Myocyte (in vitro differentiated cells): ENCODE results near the gene CES1. TPM values are rescaled to one million over a fixed set of nuclear protein-coding genes. Genes with fewer than 3 reads are reported as not detected.
"Not testable (repeated sequence)": the region's sequence is repeated elsewhere in the genome, so short reads cannot be mapped to it uniquely, and the experiment has no call there.

Experiments used
- DNase-seq: peaks from one replicate; pipeline ENCODE4 v3.0.0-alpha.2; 2012; ENCODE audit warnings: low read depth
- total RNA-seq: library from RNA; depleted of rRNA; stranded (reverse); fragments of >200 nt; gene quantifications from 2 replicates; pipeline ENCODE4 v1.2.3, GENCODE V29; 2014

CES1 gene
- total RNA-seq, 1 donor from 2014 or later: not detected

DNA sequence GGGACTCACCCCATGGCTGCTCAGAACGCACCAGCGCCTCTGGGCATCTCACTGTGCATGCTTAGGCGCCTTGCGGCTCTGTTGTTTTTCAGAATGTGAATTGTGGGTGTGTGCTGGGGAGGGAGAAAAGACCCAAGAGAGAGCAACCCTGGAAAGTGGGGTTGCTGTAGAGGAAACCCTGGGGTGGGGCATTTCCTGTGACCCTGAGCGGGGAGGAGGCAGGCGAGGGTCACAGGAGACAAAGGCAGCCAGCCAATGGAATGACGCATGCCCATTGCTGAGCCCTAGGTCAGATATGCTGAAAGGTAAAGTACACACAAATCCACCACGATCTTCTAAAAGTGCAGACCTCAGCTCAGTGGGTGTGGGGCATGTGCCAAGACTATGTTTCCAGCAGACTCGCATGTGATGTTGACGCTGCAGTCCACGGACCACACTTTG lies 39.9 kb downstream of the CES1 start:
- not testable (repeated sequence) for DNase-seq

DNA sequence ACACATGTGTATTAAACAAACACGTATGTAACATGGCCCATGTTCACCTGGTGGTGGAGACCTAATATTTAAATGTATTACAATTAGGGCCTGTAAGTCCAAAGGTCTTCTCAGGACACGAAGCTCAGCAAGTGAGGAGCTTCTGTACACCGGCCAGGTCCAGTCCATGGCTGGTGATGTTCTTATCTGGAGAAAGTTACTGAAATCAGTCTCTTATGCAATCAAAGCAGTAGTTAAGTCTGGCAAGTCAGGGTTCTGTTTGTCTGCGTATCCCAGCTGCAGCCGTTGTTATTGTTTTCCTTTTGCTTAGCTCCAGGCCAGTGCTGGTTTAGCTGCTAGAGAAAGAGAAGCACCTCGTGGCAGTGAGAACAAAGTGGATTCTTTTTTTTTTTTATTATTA lies 41.4 kb downstream of the CES1 start:
- not testable (repeated sequence) for DNase-seq

GRCh38 chr16:55790240-55790639 lies 42.7 kb downstream of the CES1 start:
- not testable (repeated sequence) for DNase-seq

GRCh38 chr16:55782793-55783091 lies 50.2 kb downstream of the CES1 start:
- not testable (repeated sequence) for DNase-seq

- not testable (repeated sequence) for DNase-seq
Measured at GRCh38 chr16:55782091-55782792, 50.7 kb downstream of the CES1 start.

DNA sequence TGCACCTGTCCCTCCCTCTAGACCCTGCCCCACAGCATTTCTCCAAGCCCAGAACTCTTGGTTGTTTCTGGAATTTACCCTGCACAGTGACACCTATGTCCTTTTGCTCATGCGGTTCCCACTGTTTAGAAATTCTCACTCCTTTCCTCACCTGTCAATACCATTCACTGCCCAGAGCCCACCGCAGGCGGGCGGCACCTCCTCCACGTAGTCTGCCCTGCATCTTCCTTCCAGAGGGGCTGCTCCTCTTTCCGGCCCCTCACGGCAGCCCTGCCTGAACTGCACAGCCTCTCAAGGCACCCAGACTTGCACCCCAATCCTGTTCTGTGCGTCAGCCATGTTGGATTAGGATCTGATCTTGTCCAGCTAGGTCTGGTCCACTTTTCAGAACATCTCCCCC lies 51.4 kb downstream of the CES1 start:
- DNase-seq: not testable (repeated sequence)

DNA sequence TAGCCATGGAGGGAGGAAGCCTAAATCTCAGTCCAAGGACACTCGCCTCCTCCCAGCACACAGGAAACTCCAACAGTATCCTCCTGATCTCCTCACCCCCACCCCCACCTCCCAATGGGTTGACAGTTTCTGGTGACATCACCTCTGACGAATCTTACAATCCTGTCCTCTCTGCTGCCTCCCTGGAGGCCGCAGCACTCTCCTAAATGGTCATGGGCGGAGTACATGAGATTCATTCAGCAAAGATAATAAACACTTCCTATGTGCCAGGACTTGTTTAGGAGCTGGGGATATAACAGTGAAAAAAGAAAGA lies 52.8 kb downstream of the CES1 start:
- DNase-seq: not testable (repeated sequence)

- DNase-seq: no peak
Measured at GRCh38 chr16:55779402-55780094, 53.3 kb downstream of the CES1 start.

- DNase-seq: no peak
Measured at GRCh38 chr16:55778757-55779156, 54.1 kb downstream of the CES1 start.

DNA sequence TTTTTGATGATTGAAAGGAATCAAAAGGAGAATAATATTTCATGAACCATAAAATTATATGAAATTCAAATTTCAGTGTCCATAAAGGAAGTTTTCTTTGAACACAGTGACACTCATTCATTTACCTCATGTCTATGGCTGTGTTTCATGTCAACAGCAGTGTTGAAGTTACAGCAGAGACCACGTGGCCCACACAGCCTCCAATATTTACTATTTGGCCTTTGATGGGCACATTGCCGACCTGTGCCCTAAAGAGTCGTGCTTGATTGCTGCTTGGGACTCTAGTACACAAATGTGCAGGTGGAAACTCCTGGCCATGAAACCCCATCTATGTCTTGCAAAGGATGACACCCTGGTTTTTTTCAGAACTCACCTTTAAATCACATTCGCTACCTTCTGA lies 57.0 kb downstream of the CES1 start:
- no peak for DNase-seq

DNA sequence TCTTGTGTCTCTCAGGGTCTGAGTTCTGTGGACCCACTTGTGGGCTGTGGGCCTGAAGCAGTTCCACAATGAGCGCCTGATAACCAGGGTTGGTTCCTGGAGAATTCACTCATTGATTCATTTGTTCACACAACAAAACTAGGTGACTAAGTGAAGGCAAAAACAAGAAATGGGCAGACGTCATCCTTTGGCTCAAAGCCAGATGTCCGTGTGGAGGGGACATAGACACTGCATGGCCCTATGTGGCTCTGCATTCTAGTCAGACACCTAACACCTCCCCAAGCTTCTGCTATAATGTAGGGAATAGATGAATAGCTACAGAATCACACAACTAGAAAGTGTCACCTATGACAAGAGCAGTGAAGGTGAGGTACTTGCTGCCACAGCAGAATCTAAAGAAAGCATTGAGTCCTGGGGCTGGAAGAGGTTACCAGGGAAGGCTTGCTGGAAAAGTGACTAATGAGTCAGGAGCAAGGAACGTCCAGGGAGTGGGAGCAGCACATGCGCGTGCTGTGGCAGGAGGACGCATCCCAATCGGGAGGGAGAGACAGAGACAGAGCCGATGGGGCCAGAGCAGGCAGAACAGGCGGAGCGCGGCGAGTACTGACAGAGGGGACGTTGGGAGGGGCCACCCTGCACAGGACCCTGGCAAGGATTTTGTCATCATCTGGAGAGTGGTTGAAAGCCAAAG lies 58.9 kb downstream of the CES1 start:
- DNase-seq: no peak

DNA sequence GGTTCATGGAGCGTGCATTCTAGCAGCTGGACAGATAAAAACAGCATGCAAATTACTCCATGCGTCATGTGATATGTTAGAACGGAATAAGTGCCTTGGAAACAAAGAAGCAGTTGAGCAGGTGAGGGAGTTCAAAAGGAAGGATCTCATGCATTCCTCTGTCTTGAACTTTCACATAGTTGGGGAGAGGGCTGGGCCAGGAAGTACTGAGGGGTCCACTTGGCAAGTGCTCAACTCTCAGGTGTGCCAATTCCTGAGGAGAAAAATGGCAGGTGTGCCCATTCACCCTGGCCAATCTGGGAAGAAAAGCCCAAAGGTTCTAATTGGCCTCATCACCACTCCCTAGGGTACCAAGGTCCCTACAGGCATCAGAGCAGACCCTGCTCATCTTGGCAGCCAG lies 67.7 kb downstream of the CES1 start:
- no peak for DNase-seq

DNA sequence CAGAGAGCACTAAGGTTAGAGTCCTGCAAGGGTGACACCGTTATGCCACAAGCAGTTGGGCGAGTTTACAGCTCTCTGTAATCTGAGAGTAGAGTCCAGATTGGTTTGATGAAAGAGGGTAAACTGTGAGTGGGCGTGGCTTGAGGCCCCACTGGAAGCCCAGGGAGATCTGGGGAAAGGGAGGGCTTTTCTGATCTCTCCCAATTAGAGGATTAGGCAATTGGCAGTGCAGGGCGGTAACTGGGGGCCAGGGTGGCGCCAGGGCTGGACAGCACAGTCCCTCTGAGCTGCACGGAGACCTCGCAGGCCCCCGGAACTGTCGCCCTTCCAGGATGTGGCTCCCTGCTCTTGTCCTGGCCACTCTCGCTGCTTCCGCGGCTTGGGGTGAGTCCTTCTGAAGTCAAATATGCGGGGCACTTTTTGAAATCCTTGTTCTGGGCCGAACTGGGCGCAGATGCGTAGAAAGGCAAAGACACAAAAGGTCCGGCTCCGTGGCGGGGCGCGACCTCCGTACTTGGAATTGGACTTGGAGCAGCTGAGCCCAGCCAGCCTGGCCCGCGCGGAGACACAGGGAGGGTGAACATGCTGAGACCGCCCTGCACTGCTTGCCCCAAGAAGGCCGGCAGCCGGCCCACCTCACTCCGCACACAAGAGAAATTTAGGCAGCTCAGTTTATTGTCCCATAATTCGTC lies 72.4 kb downstream of the CES1 start:
- no peak for DNase-seq

DNA sequence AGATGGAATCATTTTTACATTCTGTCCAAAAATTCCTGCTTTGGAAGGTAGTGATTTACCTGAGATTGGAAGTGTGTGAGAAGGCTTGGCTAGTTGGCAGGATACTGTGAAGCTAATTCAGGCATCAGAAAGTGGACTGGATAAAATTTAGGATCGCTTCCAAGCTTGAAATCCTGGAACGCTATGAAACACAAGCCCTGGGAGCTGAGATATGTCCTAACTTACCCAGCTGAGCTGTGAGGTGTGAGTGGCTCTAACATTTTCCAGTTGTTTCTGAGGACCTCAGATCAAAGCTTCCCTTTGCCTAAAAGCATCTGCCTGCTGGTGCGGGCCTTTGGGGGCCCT lies 73.0 kb downstream of the CES1 start:
- not testable (repeated sequence) for DNase-seq

DNA sequence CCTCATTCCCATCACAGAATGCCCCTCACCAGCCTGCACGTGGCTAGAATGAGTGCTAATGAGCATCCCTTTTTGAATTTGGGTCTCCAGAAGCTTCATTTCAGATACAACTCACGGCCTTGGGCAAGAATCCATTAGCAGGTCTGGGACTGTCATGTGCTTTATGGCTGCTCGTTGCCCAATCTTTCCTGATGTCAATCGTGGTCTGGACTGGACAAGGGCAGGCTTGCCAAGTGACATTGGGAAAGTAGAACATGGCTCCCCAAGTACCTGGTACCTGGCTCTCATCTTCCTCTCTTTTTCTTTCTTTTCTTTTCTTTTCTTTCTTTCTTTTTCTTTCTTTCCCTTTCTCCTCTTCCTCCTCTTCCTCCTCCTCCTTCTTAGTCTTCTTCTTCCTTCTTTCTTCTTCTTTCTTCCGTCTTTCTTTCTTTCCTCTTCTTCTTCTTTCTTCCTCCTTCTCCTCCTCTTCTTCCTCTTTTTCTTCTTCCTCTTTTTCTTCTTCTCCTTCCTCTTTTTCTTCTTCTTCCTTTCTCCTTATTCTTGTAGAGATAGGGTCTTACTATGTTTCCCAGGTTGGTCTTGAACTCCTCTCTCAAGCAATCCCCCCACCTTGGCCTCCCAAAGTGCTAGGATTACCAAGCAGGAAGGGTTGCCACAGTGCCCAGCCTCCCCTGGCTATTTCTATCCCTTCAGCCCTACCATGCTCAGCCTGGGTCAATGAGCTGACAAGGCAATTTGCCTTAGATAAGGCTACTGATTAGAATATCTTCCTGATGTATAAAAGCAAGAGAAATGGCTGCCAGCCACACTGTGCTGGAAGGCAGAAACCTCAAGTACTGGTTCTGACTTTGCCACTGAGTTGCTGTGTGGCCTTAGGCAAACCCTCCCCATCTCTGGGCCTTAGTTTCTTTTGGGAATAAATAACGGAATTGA lies 75.0 kb downstream of the CES1 start:
- DNase-seq: not testable (repeated sequence)

- DNase-seq: no peak
Measured at GRCh38 chr16:55756963-55757362, 75.9 kb downstream of the CES1 start.

GRCh38 chr16:55754056-55754455 lies 78.8 kb downstream of the CES1 start:
- no peak for DNase-seq

DNA sequence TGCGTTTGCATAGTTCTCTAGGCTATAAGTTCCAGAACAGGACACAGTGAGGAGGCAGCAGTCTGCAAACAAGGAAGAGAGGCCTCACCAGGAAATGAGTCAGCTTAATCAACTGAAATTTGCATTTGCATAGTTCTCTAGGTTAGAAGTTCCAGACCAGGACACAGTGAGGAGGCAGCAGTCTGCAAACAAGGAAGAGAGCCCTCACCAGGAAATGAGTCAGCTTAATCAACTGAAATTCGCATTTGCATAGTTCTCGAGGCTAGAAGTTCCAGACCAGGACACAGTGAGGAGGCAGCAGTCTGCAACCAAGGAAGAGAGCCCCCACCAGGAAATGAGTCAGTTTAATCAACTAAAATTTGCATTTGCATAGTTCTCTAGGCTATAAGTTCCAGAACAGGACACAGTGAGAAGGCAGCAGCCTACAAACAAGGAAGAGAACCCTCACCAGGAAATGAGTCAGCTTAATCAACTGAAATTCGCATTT lies 79.7 kb downstream of the CES1 start:
- not testable (repeated sequence) for DNase-seq
